Pancreas (tissue), 10 donors: ENCODE data around the gene STOX2. TPM values are rescaled to one million over a fixed set of nuclear protein-coding genes. Genes with fewer than 3 reads are reported as not detected.
A peak's percentile ranks its signal among the peaks of the same experiment; 100 is the strongest.

Experiments
- ATAC-seq, 4 donors: fragments of 200-7000 bp; cut with Tn5 transposase; one replicate each; pipeline versions ENCODE4 v1.8.0 to v1.9.1; 2020; ENCODE audit warnings: mild to moderate bottlenecking in 4 of 4, moderate library complexity in 4 of 4
- DNase-seq, 6 donors: peaks; one replicate each; pipeline ENCODE4 v3.0.0-alpha.2; 2020
- FAIRE-seq: peaks from 2 replicates; lab custom pipeline; 2012; peaks lifted over from hg19 to GRCh38; lab: Jason Lieb, UNC
- H3K27ac ChIP-seq, 4 donors: fragments of 200-600 bp; sonication (generic); 1 replicate in 3 of 4; 2 replicates in 1 of 4; pipeline versions ENCODE4 v1.5.0 to v1.8.0; 2020
- H3K27me3 ChIP-seq, 4 donors: fragments of 200-600 bp; one replicate each; pipeline ENCODE4 v1.8.0; 2021
- H3K36me3 ChIP-seq, 3 donors: fragments of 200-600 bp; sonication (generic) in 1 of 3; one replicate each; pipeline versions ENCODE4 v1.5.0 to v1.8.0; 2020 to 2021
- H3K4me1 ChIP-seq, 3 donors: fragments of 200-600 bp; one replicate each; pipeline ENCODE4 v1.8.0; 2021
- H3K4me3 ChIP-seq, 4 donors: fragments of 200-600 bp; sonication (generic) in 2 of 4; one replicate each; pipeline versions ENCODE4 v1.5.0 to v1.8.0; 2020 to 2021
- H3K9me3 ChIP-seq, 4 donors: fragments of 200-600 bp; one replicate each; pipeline ENCODE4 v1.8.0; 2021
- WGBS, 2 donors: extraction: QIAGEN DNeasy Blood & Tissue Kit; methylation state at CpG; one replicate each; pipeline ENCODE4 v1.1.7; 2013; 5-methylcytosine and 5-hydroxymethylcytosine counted together
- intact Hi-C, 3 donors: fragments of 100-400 bp; cut with DNase I; formaldehyde crosslinking; loops; one replicate each; pipeline versions ENCODE4 v1.11.1 to v1.14.2; 2022
- polyA plus RNA-seq, 2 donors: library from polyadenylated mRNA; stranded (reverse); fragments of 200-250 nt; gene quantifications; one replicate each; pipeline ENCODE4 v1.2.3, GENCODE V29; 2013
- total RNA-seq, 6 donors: library from RNA; stranded (reverse); fragmentation: NEBNext Ultra II Directional in 4 of 6; extraction: Animal tissue kit (Norgen Biotek cat#: 25700) in 4 of 6; gene quantifications; one replicate each; pipeline versions ENCODE4 v1.2.1 to v1.2.4, GENCODE V29; 2021 to 2023
- TF ChIP-seq, protein P1 (sequence below), 4 donors: fragments of 200-600 bp; sonication (generic) in 3 of 4; IDR thresholded peaks; one replicate each; pipeline versions ENCODE4 v1.5.0 to v1.8.0; 2021; ENCODE audit warnings: antibody characterized with exemption in 4 of 4
- donor health status: healthy with polysubstance abuse.
- donor health status: DM: no; HTN: no; CAD: no; lungs with moderate emphysema.
- donor health status: DM: no; HTN: no; CAD: no.
- donor health status: control.
- donor health status: control.
- donor health status: Bipolar disorder and iron deficiency.
- donor health status: DM: yes; HTN: yes; CAD: no.
- donor health status: DM: no; HTN: no; CAD: no.
- donor health status: DM: no; HTN: no; CAD: no.
- donor health status: DM: yes; HTN: yes; CAD: no.

Gene STOX2
- total and polyA plus RNA-seq, 8 donors, result 3.5 to 11.9 (median 8.8) TPM

DNA sequence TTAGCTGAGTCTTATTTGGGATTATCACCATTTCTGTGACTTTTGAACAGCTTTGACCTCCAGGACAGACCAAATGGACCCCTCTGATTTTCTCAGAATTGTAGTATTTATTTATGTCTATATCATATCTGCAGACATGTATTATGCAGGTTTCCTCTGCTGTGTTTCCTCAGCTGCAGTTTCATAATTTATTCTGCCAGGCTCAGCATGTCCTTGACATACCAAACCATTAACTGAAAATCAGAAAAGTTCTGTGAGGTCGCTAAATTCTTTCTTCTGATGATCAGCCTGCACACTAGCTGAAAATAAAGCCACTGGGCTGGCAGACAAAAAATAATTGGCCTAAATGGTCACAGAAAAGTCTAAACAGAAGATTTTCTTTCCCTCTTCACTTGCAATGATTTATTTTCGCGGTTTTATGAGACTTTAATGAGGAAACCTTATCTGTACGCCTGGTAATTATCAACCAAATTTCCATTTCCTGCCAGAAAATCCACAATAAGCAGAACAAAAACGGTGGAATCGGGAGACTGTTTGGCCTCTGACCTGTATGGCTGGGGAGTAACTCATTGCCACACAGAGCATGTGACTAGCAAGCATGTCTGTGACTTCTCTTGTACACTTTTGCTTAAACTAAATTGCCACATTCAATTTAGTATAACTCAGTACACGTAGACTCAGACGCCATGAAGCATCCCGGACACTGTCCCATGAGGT is 161.6 kb downstream of the STOX2 start:
- H3K27me3 ChIP-seq, result no peaks in the 10 kb centered on the region
- DNase-seq, result no peak
- H3K27ac ChIP-seq, result peak overlapping the region in 2 of 4 donors; percentile 2 to 33
- H3K4me3 ChIP-seq, result no peak overlapping the region
- ATAC-seq, result peak; percentile 62 to 81 (median 70)
- H3K9me3 ChIP-seq, result no peaks in the 10 kb centered on the region
- intact Hi-C loops, result no loop called here
- peaks cover 0 to 28% (median 16%) of the 10 kb centered on the region in 3 donors for H3K4me1 ChIP-seq
- WGBS, 2 donors, result 22 to 31% methylated on average over 9 of the region's 9 CpGs
- no peak for FAIRE-seq
- no peaks in the 10 kb centered on the region for H3K36me3 ChIP-seq
- TF ChIP-seq, protein P1, sequence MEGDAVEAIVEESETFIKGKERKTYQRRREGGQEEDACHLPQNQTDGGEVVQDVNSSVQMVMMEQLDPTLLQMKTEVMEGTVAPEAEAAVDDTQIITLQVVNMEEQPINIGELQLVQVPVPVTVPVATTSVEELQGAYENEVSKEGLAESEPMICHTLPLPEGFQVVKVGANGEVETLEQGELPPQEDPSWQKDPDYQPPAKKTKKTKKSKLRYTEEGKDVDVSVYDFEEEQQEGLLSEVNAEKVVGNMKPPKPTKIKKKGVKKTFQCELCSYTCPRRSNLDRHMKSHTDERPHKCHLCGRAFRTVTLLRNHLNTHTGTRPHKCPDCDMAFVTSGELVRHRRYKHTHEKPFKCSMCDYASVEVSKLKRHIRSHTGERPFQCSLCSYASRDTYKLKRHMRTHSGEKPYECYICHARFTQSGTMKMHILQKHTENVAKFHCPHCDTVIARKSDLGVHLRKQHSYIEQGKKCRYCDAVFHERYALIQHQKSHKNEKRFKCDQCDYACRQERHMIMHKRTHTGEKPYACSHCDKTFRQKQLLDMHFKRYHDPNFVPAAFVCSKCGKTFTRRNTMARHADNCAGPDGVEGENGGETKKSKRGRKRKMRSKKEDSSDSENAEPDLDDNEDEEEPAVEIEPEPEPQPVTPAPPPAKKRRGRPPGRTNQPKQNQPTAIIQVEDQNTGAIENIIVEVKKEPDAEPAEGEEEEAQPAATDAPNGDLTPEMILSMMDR (IDR thresholded peaks at IDR 0.05), result no peak

DNA sequence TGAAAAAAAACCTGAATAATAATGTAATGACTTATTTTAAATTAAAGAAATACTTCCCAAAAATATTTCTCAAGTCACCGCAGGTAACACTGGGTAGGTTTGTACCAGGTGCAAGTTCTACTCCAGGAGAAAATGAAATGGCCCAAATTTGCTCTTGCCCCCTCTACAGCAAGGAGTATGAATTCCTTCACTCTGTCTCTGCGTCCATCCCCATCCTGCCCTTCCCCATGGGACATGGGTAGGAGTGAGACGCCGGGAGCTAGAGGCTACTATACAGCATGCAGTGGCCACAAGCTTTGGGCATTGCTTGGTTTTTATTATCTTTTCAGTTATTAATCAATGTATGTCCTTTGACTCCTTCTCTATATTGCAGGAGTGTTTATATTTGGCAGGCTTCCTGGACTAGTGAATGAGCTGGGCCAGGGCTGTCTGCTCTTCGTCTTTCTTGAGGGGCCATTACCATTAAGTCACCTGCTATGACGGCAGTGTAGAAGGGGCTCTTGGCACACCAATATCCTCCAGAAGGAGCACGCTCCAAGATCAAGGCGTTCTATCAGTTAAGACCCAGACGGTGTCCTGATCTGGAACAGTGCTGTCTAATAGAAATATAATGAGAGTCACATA is 162.9 kb downstream of the STOX2 start:
- DNase-seq, result no peak
- no peak overlapping the region for H3K27ac ChIP-seq
- peaks cover 0 to 28% (median 16%) of the 10 kb centered on the region in 3 donors for H3K4me1 ChIP-seq
- TF ChIP-seq, protein P1 (IDR thresholded peaks at IDR 0.05), result no peak
- ATAC-seq, result no peak
- no peaks in the 10 kb centered on the region for H3K9me3 ChIP-seq
- FAIRE-seq, result no peak
- no peaks in the 10 kb centered on the region for H3K27me3 ChIP-seq
- H3K36me3 ChIP-seq, result no peaks in the 10 kb centered on the region
- intact Hi-C loops, result no loop called here
- no peak overlapping the region for H3K4me3 ChIP-seq
- WGBS, 2 donors, result 82 to 84% methylated on average over 9 of the region's 9 CpGs

Other genes with a start within 250 kb of the STOX2 start
- gene RWDD4, start 246.1 kb upstream of the STOX2 start, total RNA-seq, result 10 to 100 TPM in 5 of 6 donors, 1 to 10 TPM in 1; 9.1 to 14.0 (median 12.8) TPM
- 10 to 100 TPM in 1 of 2 donors, 1 to 10 TPM in 1; 8.5 to 15.4 TPM for gene RWDD4, start 246.1 kb upstream of the STOX2 start, polyA plus RNA-seq
- 10 to 100 TPM; 15.0 to 19.2 (median 16.3) TPM for gene TRAPPC11, start 246.0 kb upstream of the STOX2 start, total RNA-seq
- gene TRAPPC11, start 246.0 kb upstream of the STOX2 start, polyA plus RNA-seq, result 10 to 100 TPM in 1 of 2 donors, 1 to 10 TPM in 1; 8.6 to 12.1 TPM